WTC11 (cell line): ENCODE data around the gene IL26.

Source experiments
- ATF1 ChIP-seq: sonication (generic); formaldehyde crosslinking; IDR thresholded peaks from 2 replicates; pipeline ENCODE4 v1.8.1; 2023; ENCODE audit warnings: mild to moderate bottlenecking, moderate library complexity, missing genetic modification reagents
- ESRRA ChIP-seq: sonication (generic); formaldehyde crosslinking; IDR thresholded peaks from 2 replicates; pipeline ENCODE4 v1.8.1; 2022; ENCODE audit warnings: mild to moderate bottlenecking, missing genetic modification reagents, borderline replicate concordance
- FOXJ3 ChIP-seq: sonication (generic); formaldehyde crosslinking; IDR thresholded peaks from 2 replicates; pipeline ENCODE4 v1.9.0; 2021; ENCODE audit warnings: missing genetic modification reagents, mild to moderate bottlenecking, borderline replicate concordance
- FOXP1 ChIP-seq: sonication (generic); formaldehyde crosslinking; IDR thresholded peaks from 2 replicates; pipeline ENCODE4 v1.8.0; 2022; ENCODE audit warnings: missing genetic modification reagents, mild to moderate bottlenecking, moderate library complexity, borderline replicate concordance
- JUN ChIP-seq: sonication (generic); formaldehyde crosslinking; IDR thresholded peaks from 2 replicates; pipeline ENCODE4 v1.8.0; 2023; ENCODE audit warnings: mild to moderate bottlenecking, missing genetic modification reagents
- NFYB ChIP-seq: sonication (generic); formaldehyde crosslinking; conservative IDR thresholded peaks from 2 replicates; pipeline ENCODE4 v1.8.0; 2022; ENCODE audit warnings: low read depth, missing genetic modification reagents
- TCF7 ChIP-seq: sonication (generic); formaldehyde crosslinking; IDR thresholded peaks from 2 replicates; pipeline ENCODE4 v1.8.0; 2022; ENCODE audit warnings: mild to moderate bottlenecking, low read depth, missing genetic modification reagents, moderate library complexity
- TF ChIP-seq, protein P1 (sequence below): fragments of 200-600 bp; IDR thresholded peaks from 2 replicates; pipeline ENCODE4 v1.8.0; 2022; ENCODE audit warnings: antibody characterized with exemption
- TF ChIP-seq, protein P2 (sequence below): sonication (generic); formaldehyde crosslinking; IDR thresholded peaks from 2 replicates; pipeline ENCODE4 v1.8.0; 2022; ENCODE audit warnings: mild to moderate bottlenecking, missing genetic modification reagents
- TF ChIP-seq, protein P3 (sequence below): fragments of 250-450 bp; sonication (Bioruptor Pico); IDR thresholded peaks from 2 replicates; pipeline ENCODE4 v1.9.0; 2021; ENCODE audit warnings: mild to moderate bottlenecking
- TF ChIP-seq, protein P4 (sequence below): sonication (generic); formaldehyde crosslinking; IDR thresholded peaks from 2 replicates; pipeline ENCODE4 v1.8.1; 2022; ENCODE audit warnings: missing genetic modification reagents, borderline replicate concordance

DNA sequence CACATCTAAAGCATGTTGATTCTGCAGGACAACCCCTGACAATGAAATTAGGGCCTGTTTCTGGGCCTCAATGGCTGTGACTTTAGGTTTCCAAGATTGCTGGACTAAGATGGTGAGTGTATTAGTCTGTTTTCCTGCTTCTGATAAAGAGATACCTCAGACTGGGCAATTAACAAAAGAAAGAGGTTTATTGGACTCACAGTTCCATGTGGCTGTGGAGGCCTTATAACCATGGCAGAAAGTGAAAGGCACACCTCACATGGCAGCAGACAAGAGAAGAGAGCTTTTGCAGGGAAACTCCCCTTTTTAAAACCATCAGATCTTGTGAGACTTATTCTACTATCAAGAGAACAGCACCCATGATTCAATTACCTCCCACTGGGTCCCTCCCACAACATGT is 17.2 kb upstream of the IL26 start:
- no peak for TF ChIP-seq ATF1 (CRISPR knock-in tag)
- TF ChIP-seq, protein P1, sequence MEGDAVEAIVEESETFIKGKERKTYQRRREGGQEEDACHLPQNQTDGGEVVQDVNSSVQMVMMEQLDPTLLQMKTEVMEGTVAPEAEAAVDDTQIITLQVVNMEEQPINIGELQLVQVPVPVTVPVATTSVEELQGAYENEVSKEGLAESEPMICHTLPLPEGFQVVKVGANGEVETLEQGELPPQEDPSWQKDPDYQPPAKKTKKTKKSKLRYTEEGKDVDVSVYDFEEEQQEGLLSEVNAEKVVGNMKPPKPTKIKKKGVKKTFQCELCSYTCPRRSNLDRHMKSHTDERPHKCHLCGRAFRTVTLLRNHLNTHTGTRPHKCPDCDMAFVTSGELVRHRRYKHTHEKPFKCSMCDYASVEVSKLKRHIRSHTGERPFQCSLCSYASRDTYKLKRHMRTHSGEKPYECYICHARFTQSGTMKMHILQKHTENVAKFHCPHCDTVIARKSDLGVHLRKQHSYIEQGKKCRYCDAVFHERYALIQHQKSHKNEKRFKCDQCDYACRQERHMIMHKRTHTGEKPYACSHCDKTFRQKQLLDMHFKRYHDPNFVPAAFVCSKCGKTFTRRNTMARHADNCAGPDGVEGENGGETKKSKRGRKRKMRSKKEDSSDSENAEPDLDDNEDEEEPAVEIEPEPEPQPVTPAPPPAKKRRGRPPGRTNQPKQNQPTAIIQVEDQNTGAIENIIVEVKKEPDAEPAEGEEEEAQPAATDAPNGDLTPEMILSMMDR, result no peak
- TF ChIP-seq FOXP1, result no peak
- TF ChIP-seq, protein P2, sequence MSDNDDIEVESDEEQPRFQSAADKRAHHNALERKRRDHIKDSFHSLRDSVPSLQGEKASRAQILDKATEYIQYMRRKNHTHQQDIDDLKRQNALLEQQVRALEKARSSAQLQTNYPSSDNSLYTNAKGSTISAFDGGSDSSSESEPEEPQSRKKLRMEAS (CRISPR knock-in tag), result no peak
- TF ChIP-seq FOXJ3 (CRISPR knock-in tag), result no peak
- TF ChIP-seq, protein P3, sequence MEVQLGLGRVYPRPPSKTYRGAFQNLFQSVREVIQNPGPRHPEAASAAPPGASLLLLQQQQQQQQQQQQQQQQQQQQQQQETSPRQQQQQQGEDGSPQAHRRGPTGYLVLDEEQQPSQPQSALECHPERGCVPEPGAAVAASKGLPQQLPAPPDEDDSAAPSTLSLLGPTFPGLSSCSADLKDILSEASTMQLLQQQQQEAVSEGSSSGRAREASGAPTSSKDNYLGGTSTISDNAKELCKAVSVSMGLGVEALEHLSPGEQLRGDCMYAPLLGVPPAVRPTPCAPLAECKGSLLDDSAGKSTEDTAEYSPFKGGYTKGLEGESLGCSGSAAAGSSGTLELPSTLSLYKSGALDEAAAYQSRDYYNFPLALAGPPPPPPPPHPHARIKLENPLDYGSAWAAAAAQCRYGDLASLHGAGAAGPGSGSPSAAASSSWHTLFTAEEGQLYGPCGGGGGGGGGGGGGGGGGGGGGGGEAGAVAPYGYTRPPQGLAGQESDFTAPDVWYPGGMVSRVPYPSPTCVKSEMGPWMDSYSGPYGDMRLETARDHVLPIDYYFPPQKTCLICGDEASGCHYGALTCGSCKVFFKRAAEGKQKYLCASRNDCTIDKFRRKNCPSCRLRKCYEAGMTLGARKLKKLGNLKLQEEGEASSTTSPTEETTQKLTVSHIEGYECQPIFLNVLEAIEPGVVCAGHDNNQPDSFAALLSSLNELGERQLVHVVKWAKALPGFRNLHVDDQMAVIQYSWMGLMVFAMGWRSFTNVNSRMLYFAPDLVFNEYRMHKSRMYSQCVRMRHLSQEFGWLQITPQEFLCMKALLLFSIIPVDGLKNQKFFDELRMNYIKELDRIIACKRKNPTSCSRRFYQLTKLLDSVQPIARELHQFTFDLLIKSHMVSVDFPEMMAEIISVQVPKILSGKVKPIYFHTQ (CRISPR knock-in tag), result no peak
- TF ChIP-seq, protein P4, sequence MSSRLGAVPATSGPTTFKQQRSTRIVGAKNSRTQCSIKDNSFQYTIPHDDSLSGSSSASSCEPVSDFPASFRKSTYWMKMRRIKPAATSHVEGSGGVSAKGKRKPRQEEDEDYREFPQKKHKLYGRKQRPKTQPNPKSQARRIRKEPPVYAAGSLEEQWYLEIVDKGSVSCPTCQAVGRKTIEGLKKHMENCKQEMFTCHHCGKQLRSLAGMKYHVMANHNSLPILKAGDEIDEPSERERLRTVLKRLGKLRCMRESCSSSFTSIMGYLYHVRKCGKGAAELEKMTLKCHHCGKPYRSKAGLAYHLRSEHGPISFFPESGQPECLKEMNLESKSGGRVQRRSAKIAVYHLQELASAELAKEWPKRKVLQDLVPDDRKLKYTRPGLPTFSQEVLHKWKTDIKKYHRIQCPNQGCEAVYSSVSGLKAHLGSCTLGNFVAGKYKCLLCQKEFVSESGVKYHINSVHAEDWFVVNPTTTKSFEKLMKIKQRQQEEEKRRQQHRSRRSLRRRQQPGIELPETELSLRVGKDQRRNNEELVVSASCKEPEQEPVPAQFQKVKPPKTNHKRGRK, result no peak
- TF ChIP-seq TCF7, result no peak
- TF ChIP-seq NFYB (CRISPR knock-in tag), result no peak
- no peak for TF ChIP-seq ESRRA
- no peak for TF ChIP-seq JUN (CRISPR knock-in tag)
